Loucy (cell line): Measurements from ENCODE around the gene CLDN14.

Experiments
- H2AFZ ChIP-seq: fragments of 200-600 bp; sonication (generic); 2 replicates; pipeline ENCODE4 v1.6.0; 2016; ENCODE audit warnings: antibody characterized with exemption, mild to moderate bottlenecking, low read length, moderate library complexity
- H3F3A ChIP-seq: fragments of 200-600 bp; 2 replicates; pipeline ENCODE4 v1.6.0; 2016; ENCODE audit warnings: antibody characterized with exemption, low read depth, mild to moderate bottlenecking
- H3K27me3 ChIP-seq: fragments of 200-600 bp; sonication (generic); 2 replicates; pipeline ENCODE4 v1.6.1; 2014; ENCODE audit warnings: low read length, mild to moderate bottlenecking; ENCODE audit not compliant: insufficient read depth, poor library complexity, severe bottlenecking
- H3K36me3 ChIP-seq: fragments of 200-600 bp; sonication (generic); 2 replicates; pipeline ENCODE4 v1.6.1; 2016; ENCODE audit warnings: low read length; ENCODE audit not compliant: insufficient read depth
- H3K4me1 ChIP-seq: fragments of 200-600 bp; sonication (generic); 2 replicates; pipeline ENCODE4 v1.5.1; 2014; ENCODE audit warnings: low read length, mild to moderate bottlenecking; ENCODE audit not compliant: insufficient read depth, poor library complexity, severe bottlenecking
- H3K4me2 ChIP-seq: fragments of 200-600 bp; sonication (generic); 2 replicates; pipeline ENCODE4 v1.6.0; 2014; ENCODE audit warnings: antibody characterized with exemption, low read length, low read depth, mild to moderate bottlenecking; ENCODE audit not compliant: poor library complexity, severe bottlenecking
- H3K4me3 ChIP-seq: fragments of 200-600 bp; sonication (generic); 2 replicates; pipeline ENCODE4 v1.5.1; 2014; ENCODE audit warnings: low read length, mild to moderate bottlenecking, mixed read lengths; ENCODE audit not compliant: poor library complexity, severe bottlenecking
- H3K79me2 ChIP-seq: fragments of 200-600 bp; sonication (generic); 2 replicates; pipeline ENCODE4 v1.6.1; 2014; ENCODE audit warnings: low read length; ENCODE audit not compliant: insufficient read depth
- H3K9ac ChIP-seq: fragments of 200-600 bp; sonication (generic); 2 replicates; pipeline ENCODE4 v1.6.0; 2014; ENCODE audit warnings: mild to moderate bottlenecking, low read depth, low read length, moderate library complexity; ENCODE audit not compliant: poor library complexity, severe bottlenecking
- H3K9me2 ChIP-seq: fragments of 200-600 bp; sonication (generic); replicated peaks from 2 replicates; pipeline ENCODE4 v1.6.1; 2016; ENCODE audit warnings: low read depth, low read length, mixed read lengths
- H3K9me3 ChIP-seq: fragments of 200-600 bp; sonication (generic); 2 replicates; pipeline ENCODE4 v1.6.1; 2014; ENCODE audit warnings: mild to moderate bottlenecking, antibody characterized with exemption, low read length, low read depth; ENCODE audit not compliant: insufficient read depth
- H4K20me1 ChIP-seq: fragments of 200-600 bp; sonication (generic); 2 replicates; pipeline ENCODE4 v1.6.0; 2014; ENCODE audit warnings: antibody characterized with exemption, low read length, mild to moderate bottlenecking; ENCODE audit not compliant: insufficient read depth, poor library complexity, severe bottlenecking
- EZH2phosphoT487 ChIP-seq: fragments of 200-600 bp; IDR thresholded peaks from 2 replicates; pipeline ENCODE4 v1.6.1; 2018; ENCODE audit warnings: antibody characterized with exemption, mild to moderate bottlenecking, moderate library complexity, borderline replicate concordance
- TF ChIP-seq, protein P1 (sequence below): fragments of 200-600 bp; sonication (generic); conservative IDR thresholded peaks from 2 replicates; pipeline ENCODE4 v1.5.1; 2014; ENCODE audit warnings: mild to moderate bottlenecking, antibody characterized with exemption, low read length

CLDN14 gene

DNA sequence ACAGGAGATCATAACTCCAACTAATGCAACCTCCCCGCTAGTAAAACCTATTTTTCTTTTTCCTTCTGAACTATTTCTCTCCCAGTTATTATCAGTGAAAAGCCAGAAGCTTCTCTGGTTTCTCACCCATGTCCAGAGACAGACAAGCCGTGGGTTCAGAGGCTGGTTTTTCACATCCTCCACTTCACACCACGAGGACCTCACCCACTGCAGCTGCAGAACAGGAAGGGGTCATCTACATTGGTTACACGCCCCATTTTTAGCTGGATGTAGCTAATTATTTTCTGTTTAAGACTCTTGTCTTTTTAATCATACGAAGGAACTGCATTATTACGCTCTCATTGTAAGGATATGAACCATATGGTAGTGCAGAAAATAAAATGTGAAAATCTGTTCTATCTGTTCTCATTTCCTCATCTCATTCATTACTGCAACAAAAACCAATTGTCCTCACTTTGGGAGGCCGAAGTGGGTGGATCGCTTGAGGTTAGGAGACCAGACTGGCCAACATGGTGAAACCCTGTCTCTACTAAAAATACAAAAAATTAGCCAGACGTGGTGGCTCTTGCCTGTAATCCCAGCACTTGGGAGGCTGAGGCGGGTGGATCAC is 39.1 kb upstream of the CLDN14 start:
- TF ChIP-seq EZH2phosphoT487: no peak
- TF ChIP-seq, protein P1, sequence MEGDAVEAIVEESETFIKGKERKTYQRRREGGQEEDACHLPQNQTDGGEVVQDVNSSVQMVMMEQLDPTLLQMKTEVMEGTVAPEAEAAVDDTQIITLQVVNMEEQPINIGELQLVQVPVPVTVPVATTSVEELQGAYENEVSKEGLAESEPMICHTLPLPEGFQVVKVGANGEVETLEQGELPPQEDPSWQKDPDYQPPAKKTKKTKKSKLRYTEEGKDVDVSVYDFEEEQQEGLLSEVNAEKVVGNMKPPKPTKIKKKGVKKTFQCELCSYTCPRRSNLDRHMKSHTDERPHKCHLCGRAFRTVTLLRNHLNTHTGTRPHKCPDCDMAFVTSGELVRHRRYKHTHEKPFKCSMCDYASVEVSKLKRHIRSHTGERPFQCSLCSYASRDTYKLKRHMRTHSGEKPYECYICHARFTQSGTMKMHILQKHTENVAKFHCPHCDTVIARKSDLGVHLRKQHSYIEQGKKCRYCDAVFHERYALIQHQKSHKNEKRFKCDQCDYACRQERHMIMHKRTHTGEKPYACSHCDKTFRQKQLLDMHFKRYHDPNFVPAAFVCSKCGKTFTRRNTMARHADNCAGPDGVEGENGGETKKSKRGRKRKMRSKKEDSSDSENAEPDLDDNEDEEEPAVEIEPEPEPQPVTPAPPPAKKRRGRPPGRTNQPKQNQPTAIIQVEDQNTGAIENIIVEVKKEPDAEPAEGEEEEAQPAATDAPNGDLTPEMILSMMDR: no peak
- Histone ChIP-seq H2AFZ (no peak overlapping the region), H3K9ac (no peak overlapping the region), H3K4me1 (peaks cover 6% of the 10 kb centered on the region), H3K4me2 (no peak overlapping the region), H4K20me1 (no peaks in the 10 kb centered on the region), H3K9me2 (no peaks in the 10 kb centered on the region), H3K36me3 (no peaks in the 10 kb centered on the region), H3K79me2 (no peaks in the 10 kb centered on the region), H3K4me3 (no peak overlapping the region), H3F3A (no peaks in the 10 kb centered on the region), H3K9me3 (peaks cover 9% of the 10 kb centered on the region; the same call in 1 of the 2 replicates), H3K27me3 (no peaks in the 10 kb centered on the region)

DNA sequence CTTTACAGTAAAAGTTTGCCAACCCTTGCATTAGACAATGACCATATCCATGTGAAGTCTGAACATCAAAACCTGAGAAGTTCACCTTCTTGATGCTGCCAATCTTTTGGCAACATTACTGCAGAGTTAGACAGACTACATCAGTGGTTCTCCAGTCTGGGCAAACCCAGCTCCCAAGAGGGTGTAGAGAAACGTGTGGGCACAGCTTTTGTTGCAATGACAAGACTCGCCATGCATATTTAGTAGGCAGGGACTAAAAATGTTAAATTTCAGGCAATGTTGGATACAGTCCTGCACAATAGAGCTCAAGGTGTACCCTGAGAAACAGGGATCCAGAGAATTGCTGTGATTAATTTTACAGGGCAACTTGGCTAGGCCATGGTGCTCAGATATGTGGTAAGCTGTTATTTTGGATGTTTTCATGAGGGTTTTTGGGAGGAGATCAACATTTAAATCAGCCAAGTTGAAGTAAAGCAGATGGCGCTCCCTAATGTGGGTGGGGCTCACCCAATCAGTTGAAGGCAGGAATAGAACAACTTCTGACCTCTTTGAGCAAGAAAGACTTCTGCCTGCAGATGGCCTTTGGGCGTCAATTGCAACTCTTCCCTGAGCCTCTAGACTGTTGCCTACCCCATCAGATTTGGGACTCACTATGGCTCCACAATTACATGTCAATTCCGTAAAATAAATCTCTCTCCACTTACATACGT is 37.6 kb upstream of the CLDN14 start:
- no peak overlapping the region for H3K4me2 ChIP-seq

DNA sequence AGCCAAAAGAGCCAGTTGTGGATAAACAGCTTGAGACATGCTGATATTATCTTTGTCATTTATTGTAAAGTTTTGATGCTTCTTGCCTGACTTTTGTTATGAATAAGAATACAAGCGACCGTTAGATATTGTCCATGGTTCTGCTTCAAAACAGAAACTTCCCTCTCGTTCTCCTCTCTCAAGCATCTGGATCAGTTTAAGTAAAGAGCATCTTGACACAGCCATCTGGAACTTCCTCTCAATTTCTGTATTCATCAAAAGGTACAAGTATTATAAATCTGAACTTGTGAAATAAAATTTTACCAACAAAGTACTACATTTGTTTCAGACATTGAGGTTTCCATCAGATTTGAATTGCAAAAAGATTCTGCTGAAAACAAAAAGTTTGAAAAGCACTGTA is 36.4 kb upstream of the CLDN14 start:
- Histone ChIP-seq H3F3A (peaks cover 9% of the 10 kb centered on the region; the same call in 1 of the 2 replicates), H3K36me3 (no peaks in the 10 kb centered on the region), H3K79me2 (no peaks in the 10 kb centered on the region), H3K9ac (no peak overlapping the region), H3K4me3 (no peak overlapping the region), H3K9me3 (peaks cover 9% of the 10 kb centered on the region; the same call in 1 of the 2 replicates), H3K27me3 (no peaks in the 10 kb centered on the region), H4K20me1 (no peaks in the 10 kb centered on the region), H3K4me1 (peaks cover 28% of the 10 kb centered on the region), H3K9me2 (no peaks in the 10 kb centered on the region), H2AFZ (no peak overlapping the region), H3K4me2 (no peak overlapping the region)
- no peak for TF ChIP-seq EZH2phosphoT487
- TF ChIP-seq, protein P1: no peak

More for the DNA sequence above, 37.6 kb upstream of the CLDN14 start:
- H3K4me1 ChIP-seq: peaks cover 17% of the 10 kb centered on the region
- H3K9me2 ChIP-seq: no peaks in the 10 kb centered on the region
- H4K20me1 ChIP-seq: no peaks in the 10 kb centered on the region
- H3K4me3 ChIP-seq: no peak overlapping the region
- H3K36me3 ChIP-seq: no peaks in the 10 kb centered on the region
- TF ChIP-seq, protein P1: no peak
- no peak for TF ChIP-seq EZH2phosphoT487
- no peaks in the 10 kb centered on the region for H3K79me2 ChIP-seq
- 0 out of 2 replicates have a peak, but pooled peaks cover under 1% of the 10 kb centered on the region for H3F3A ChIP-seq
- no peak overlapping the region for H2AFZ ChIP-seq
- H3K9me3 ChIP-seq: peaks cover 9% of the 10 kb centered on the region; the same call in 1 of the 2 replicates
- H3K9ac ChIP-seq: no peak overlapping the region
- H3K27me3 ChIP-seq: no peaks in the 10 kb centered on the region
